Prostate gland (tissue), 2 donors: ENCODE measurements around the gene FOXRED2. TPM values are rescaled to one million over a fixed set of nuclear protein-coding genes. Genes with fewer than 3 reads are reported as not detected.
A peak's percentile ranks its signal among the peaks of the same experiment; 100 is the strongest.

Source experiments
- DNase-seq: peaks from one replicate; pipeline ENCODE4 v3.0.0-alpha.2; 2019; ENCODE audit warnings: low spot score
- H3K27ac ChIP-seq, 2 donors: fragments of 200-600 bp; sonication (generic); 2 replicates each; pipeline ENCODE4 v1.5.1; 2017 to 2019
- H3K27me3 ChIP-seq: fragments of 200-600 bp; sonication (generic); replicated peaks from 2 replicates; pipeline ENCODE4 v1.5.1; 2019; ENCODE audit not compliant: insufficient read depth
- H3K36me3 ChIP-seq, 2 donors: fragments of 200-600 bp; sonication (generic); 1 replicate in 1 of 2; 2 replicates in 1 of 2; pipeline versions ENCODE4 v1.5.1 to v1.8.1; 2017 to 2019
- H3K4me1 ChIP-seq: fragments of 200-600 bp; sonication (generic); replicated peaks from 2 replicates; pipeline ENCODE4 v1.5.1; 2019
- H3K4me3 ChIP-seq, 2 donors: fragments of 200-600 bp; sonication (generic); 2 replicates each; pipeline ENCODE4 v1.5.1; 2017 to 2019
- H3K9me3 ChIP-seq: fragments of 200-600 bp; sonication (generic); 2 replicates; pipeline ENCODE4 v1.5.1; 2017
- CTCF ChIP-seq, 4 experiments: fragments of 200-600 bp in 2 of 4; fragments of 450-650 bp in 2 of 4; sonication (generic) in 2 of 4; IDR thresholded peaks; 1 replicate in 3 of 4; 2 replicates in 1 of 4; pipeline ENCODE4 v1.5.1; 2016 to 2019; ENCODE audit warnings: antibody characterized with exemption in 4 of 4, mild to moderate bottlenecking in 2 of 4, moderate library complexity in 2 of 4
- POLR2A ChIP-seq: fragments of 450-650 bp; IDR thresholded peaks from one replicate; pipeline ENCODE4 v1.6.1; 2016; ENCODE audit warnings: antibody characterized with exemption, mild to moderate bottlenecking
- POLR2AphosphoS5 ChIP-seq: sonication (generic); formaldehyde crosslinking; IDR thresholded peaks from one replicate; pipeline ENCODE4 v1.6.1; 2017; ENCODE audit warnings: antibody characterized with exemption
- WGBS: methylation state at CpG from one replicate; pipeline ENCODE4 v1.1.5; 2018; 5-methylcytosine and 5-hydroxymethylcytosine counted together
- intact Hi-C: fragments of 100-400 bp; cut with DNase I; formaldehyde crosslinking; loops from one replicate; pipeline ENCODE4 v1.14.2; 2022
- total RNA-seq, 2 donors: library from RNA; depleted of rRNA; stranded (reverse); fragments of >200 nt; gene quantifications; one replicate each; pipeline ENCODE4 v1.1.0, GENCODE V29; 2016

The FOXRED2 gene
- total RNA-seq, 2 donors from 2014 or later = 24.7 to 33.7 TPM

DNA sequence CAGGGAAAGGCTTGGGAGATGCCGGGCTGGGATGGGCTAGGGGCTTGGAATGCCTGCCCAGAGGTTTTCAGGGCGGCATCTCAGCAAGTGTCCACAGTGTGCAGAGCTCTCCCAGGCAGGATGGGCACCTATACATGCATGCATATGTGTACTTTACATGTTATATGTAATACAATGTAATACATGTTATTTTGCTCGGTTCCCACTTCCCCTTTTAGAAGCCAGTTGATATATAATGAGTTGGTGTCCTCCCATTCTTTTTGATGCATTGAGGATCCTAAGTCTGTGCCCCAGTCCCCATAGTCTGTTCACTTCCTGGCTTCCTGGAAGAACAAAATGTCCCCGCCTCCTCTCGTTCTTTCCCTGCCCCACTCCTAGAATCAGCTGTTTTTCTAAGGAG, 42.2 kb upstream of the FOXRED2 start:
- DNase-seq = no peak
- Histone ChIP-seq H3K27ac (no peak overlapping the region), H3K36me3 (no peaks in the 10 kb centered on the region), H3K27me3 (no peaks in the 10 kb centered on the region), H3K4me1 (no peaks in the 10 kb centered on the region), H3K4me3 (no peak overlapping the region), H3K9me3 (no peaks in the 10 kb centered on the region)
- WGBS = 69% methylated on average over 5 of the region's 5 CpGs
- TF ChIP-seq POLR2AphosphoS5 = no peak
- TF ChIP-seq POLR2A = no peak
- intact Hi-C loops = loop anchor here (5.0 kb wide), 2 partner anchors 223 to 308 kb away; no protein-coding TSS in a partner anchor

DNA sequence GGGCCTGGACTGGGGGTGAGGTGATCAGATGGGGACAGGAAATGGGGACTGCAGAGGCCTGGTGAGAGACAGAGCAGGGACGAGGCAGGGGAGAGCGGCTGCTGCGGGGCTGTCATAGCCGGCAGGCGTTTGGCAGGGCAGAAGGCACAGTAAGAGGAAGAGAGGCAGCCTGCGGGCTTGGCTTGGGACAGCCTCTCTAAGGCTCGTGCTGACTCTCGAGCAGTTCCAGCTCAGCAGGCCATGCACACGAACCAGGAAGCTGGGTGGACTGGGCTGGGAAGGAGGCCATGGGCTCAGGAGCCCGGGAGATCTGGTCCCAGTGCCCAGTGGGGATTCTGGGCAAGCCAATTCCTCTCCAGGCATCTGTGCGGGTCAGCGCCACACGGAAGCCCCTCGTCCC, 41.8 kb upstream of the FOXRED2 start:
- H3K36me3 ChIP-seq = no peaks in the 10 kb centered on the region
- TF ChIP-seq POLR2AphosphoS5 = no peak
- no peak for TF ChIP-seq CTCF (IDR thresholded peaks at IDR 0.05)
- no peak for TF ChIP-seq POLR2A
- no peak overlapping the region for H3K4me3 ChIP-seq
- DNase-seq = no peak
- no peaks in the 10 kb centered on the region for H3K4me1 ChIP-seq
- no peaks in the 10 kb centered on the region for H3K27me3 ChIP-seq
- H3K27ac ChIP-seq = no peak overlapping the region
- intact Hi-C loops = loop anchor here (5.0 kb wide), 2 partner anchors 224 to 309 kb away; no protein-coding TSS in a partner anchor
- 45% methylated on average over 14 of the region's 14 CpGs for WGBS
- no peaks in the 10 kb centered on the region for H3K9me3 ChIP-seq

DNA sequence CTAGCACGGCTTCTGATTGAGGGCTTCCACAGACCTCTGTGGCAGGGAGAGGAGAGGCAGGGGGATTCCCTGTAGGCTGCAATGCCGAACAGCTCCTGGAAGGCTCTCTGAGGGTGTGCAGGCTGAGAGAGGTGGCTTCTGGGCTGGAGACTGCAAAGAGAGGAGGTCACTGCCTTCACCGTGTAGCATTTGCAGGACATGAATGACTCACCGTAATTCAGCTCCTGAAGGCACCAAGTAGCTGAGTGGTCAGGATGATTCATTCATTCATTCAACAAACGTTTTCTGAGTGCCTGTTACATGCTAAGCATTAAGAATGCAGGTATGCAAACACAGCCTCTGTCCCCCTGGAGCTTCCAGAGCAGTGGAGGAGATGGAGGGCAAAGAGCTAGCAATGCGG, 40.1 kb upstream of the FOXRED2 start:
- WGBS = 59% methylated on average over 6 of the region's 6 CpGs
- H3K4me1 ChIP-seq = no peaks in the 10 kb centered on the region
- H3K27ac ChIP-seq = no peak overlapping the region
- no peak for DNase-seq
- no peaks in the 10 kb centered on the region for H3K27me3 ChIP-seq
- H3K4me3 ChIP-seq = no peak overlapping the region
- H3K9me3 ChIP-seq = no peaks in the 10 kb centered on the region
- intact Hi-C loops = loop anchor here (5.0 kb wide), 2 partner anchors 225 to 310 kb away; no protein-coding TSS in a partner anchor
- no peaks in the 10 kb centered on the region for H3K36me3 ChIP-seq
- no peak for TF ChIP-seq POLR2A
- no peak for TF ChIP-seq CTCF (IDR thresholded peaks at IDR 0.05)
- TF ChIP-seq POLR2AphosphoS5 = no peak

- Histone ChIP-seq H3K4me1 (no peaks in the 10 kb centered on the region), H3K9me3 (no peaks in the 10 kb centered on the region), H3K27me3 (no peaks in the 10 kb centered on the region), H3K4me3 (no peak overlapping the region), H3K27ac (no peak overlapping the region), H3K36me3 (no peaks in the 10 kb centered on the region)
- 21% methylated on average over 23 of the region's 23 CpGs for WGBS
- TF ChIP-seq POLR2AphosphoS5 (no peak), CTCF (IDR thresholded peaks at IDR 0.05) (peak in 3 of 4 experiments; percentile 20 to 42 (median 33))
- intact Hi-C loops = loop anchor here (5.0 kb wide), 2 partner anchors 226 to 311 kb away; no protein-coding TSS in a partner anchor
- peak; percentile 14 for DNase-seq
Measured at GRCh38 chr22:36546092-36546804, 39.4 kb upstream of the FOXRED2 start.

- TF ChIP-seq POLR2AphosphoS5 = no peak
- no peak for TF ChIP-seq POLR2A
- no peak for TF ChIP-seq CTCF (IDR thresholded peaks at IDR 0.05)
- no peak overlapping the region for H3K27ac ChIP-seq
- no peaks in the 10 kb centered on the region for H3K4me1 ChIP-seq
- intact Hi-C loops = no loop called here
- H3K27me3 ChIP-seq = no peaks in the 10 kb centered on the region
- 94% methylated on average over 11 of the region's 11 CpGs for WGBS
- H3K4me3 ChIP-seq = no peak overlapping the region
- no peak for DNase-seq
- H3K9me3 ChIP-seq = no peaks in the 10 kb centered on the region
- no peaks in the 10 kb centered on the region for H3K36me3 ChIP-seq
Measured at GRCh38 chr22:36544107-36544620, 37.3 kb upstream of the FOXRED2 start.
